HEK293T (cell line): ENCODE results near the gene PLCL2.

Source experiments
- BHLHE40 ChIP-seq: fragments of 450-650 bp; IDR thresholded peaks from 2 replicates; pipeline ENCODE4 v1.6.1; 2016; ENCODE audit warnings: mild to moderate bottlenecking, moderate library complexity, borderline replicate concordance
- FOXM1 ChIP-seq: fragments of 450-650 bp; IDR thresholded peaks from 2 replicates; pipeline ENCODE4 v1.6.1; 2017; ENCODE audit warnings: mild to moderate bottlenecking, borderline replicate concordance
- NFRKB ChIP-seq: fragments of 450-650 bp; IDR thresholded peaks from 2 replicates; pipeline ENCODE4 v1.6.1; 2016; ENCODE audit warnings: mild to moderate bottlenecking, moderate library complexity
- SP1 ChIP-seq: fragments of 450-650 bp; IDR thresholded peaks from 2 replicates; pipeline ENCODE4 v1.6.1; 2017
- SUZ12 ChIP-seq: fragments of 450-650 bp; IDR thresholded peaks from 2 replicates; pipeline ENCODE4 v1.6.1; 2016; ENCODE audit warnings: mild to moderate bottlenecking
- ZNF384 ChIP-seq: fragments of 450-650 bp; IDR thresholded peaks from 2 replicates; pipeline ENCODE4 v1.6.1; 2016
- TF ChIP-seq, protein P1 (sequence below): fragments of 450-650 bp; IDR thresholded peaks from 2 replicates; pipeline ENCODE4 v1.6.1; 2016

DNA sequence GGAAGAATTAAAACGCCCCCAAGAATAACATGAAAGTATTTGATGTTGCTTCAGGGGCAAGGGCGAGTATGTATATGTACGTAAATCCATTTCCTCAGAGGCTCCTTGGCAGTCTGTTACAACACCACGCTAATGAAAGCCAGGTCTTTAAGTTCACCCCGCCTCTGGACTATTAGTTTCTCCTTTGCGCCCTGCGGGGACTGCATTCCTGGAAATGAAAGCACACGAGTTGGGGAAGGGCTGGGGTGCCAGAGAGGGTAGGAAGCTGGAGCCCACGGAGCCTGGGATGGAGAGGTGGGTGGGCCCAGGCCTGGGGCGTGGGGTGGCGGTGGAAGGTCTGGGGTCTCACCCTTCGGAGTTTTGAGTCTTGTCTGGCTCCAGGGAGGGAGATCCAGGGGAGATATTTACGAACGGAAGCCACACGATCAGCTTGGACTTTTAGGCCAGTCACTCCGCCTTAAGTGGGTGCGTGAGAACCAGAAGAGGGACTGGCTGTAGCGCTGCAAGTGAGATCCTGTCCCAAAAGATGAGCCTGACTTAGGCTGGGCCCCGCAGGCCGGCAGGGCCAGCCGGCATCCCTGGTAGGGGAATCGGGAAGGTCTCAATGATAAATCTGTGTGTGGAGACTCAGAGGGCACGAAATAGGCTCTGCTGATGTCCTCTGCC is 1.6 kb upstream of the PLCL2 start:
- no peak for TF ChIP-seq SUZ12
- no peak for TF ChIP-seq SP1
- TF ChIP-seq NFRKB: no peak
- TF ChIP-seq, protein P1, sequence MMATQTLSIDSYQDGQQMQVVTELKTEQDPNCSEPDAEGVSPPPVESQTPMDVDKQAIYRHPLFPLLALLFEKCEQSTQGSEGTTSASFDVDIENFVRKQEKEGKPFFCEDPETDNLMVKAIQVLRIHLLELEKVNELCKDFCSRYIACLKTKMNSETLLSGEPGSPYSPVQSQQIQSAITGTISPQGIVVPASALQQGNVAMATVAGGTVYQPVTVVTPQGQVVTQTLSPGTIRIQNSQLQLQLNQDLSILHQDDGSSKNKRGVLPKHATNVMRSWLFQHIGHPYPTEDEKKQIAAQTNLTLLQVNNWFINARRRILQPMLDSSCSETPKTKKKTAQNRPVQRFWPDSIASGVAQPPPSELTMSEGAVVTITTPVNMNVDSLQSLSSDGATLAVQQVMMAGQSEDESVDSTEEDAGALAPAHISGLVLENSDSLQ: no peak
- TF ChIP-seq ZNF384: no peak
- TF ChIP-seq BHLHE40: no peak
- no peak for TF ChIP-seq FOXM1
